Motor neuron (in vitro differentiated cells): Measurements from ENCODE around the gene AADACL4. TPM values are rescaled to one million over a fixed set of nuclear protein-coding genes. Genes with fewer than 3 reads are reported as not detected.

Experiments used
- ATAC-seq, 8 experiments: fragments of 200-7000 bp; cut with Tn5 transposase; replicated peaks in 6 of 8; 2 replicates each; pipeline ENCODE4 v1.8.0; 2021; ENCODE audit warnings: mild to moderate bottlenecking in 8 of 8, moderate library complexity in 8 of 8
- H3K27ac ChIP-seq, 2 donors: fragments of 250-450 bp; sonication (Bioruptor Pico); 2 replicates each; pipeline ENCODE4 v1.9.0; 2021; ENCODE audit warnings: antibody characterized with exemption in 2 of 2, mild to moderate bottlenecking in 2 of 2, moderate library complexity in 1 of 2
- H3K4me1 ChIP-seq, 2 donors: fragments of 250-450 bp; sonication (Bioruptor Pico); replicated peaks in 1 of 2; 2 replicates each; pipeline ENCODE4 v1.6.1; 2021; ENCODE audit warnings: antibody characterized with exemption in 2 of 2, mild to moderate bottlenecking in 2 of 2, moderate library complexity in 1 of 2
- H3K4me3 ChIP-seq, 5 donors: fragments of 250-450 bp; sonication (Bioruptor Pico); 2 replicates each; pipeline ENCODE4 v1.9.0; 2021; ENCODE audit warnings: antibody characterized with exemption in 5 of 5, mild to moderate bottlenecking in 5 of 5, moderate library complexity in 4 of 5
- WGBS, 10 experiments: fragments of 450-650 bp; shearing (Covaris generic); methylation state at CpG; one replicate each; pipeline ENCODE4 v1.0.0; 2022; 5-methylcytosine and 5-hydroxymethylcytosine counted together
- in situ Hi-C, 9 experiments: fragments of 400-800 bp; cut with MboI; loops; one replicate each; pipeline ENCODE4 v1.15.0; 2021; ENCODE audit warnings: low sequenced_read_pairs in 9 of 9, low pct_unique_long_range_greater_than_20kb in 2 of 9; ENCODE audit not compliant: unreplicated experiment in 9 of 9
- total RNA-seq, 8 experiments: library from RNA; unstranded; fragments of 300-600 nt; gene quantifications; 2 replicates each; pipeline versions ENCODE4 v1.2.3 to v1.2.4, GENCODE V29; 2022

Gene AADACL4
- total RNA-seq, 8 experiments from 2014 or later: 0.21 to 0.49 (median 0.31) TPM; not detected in 4

DNA sequence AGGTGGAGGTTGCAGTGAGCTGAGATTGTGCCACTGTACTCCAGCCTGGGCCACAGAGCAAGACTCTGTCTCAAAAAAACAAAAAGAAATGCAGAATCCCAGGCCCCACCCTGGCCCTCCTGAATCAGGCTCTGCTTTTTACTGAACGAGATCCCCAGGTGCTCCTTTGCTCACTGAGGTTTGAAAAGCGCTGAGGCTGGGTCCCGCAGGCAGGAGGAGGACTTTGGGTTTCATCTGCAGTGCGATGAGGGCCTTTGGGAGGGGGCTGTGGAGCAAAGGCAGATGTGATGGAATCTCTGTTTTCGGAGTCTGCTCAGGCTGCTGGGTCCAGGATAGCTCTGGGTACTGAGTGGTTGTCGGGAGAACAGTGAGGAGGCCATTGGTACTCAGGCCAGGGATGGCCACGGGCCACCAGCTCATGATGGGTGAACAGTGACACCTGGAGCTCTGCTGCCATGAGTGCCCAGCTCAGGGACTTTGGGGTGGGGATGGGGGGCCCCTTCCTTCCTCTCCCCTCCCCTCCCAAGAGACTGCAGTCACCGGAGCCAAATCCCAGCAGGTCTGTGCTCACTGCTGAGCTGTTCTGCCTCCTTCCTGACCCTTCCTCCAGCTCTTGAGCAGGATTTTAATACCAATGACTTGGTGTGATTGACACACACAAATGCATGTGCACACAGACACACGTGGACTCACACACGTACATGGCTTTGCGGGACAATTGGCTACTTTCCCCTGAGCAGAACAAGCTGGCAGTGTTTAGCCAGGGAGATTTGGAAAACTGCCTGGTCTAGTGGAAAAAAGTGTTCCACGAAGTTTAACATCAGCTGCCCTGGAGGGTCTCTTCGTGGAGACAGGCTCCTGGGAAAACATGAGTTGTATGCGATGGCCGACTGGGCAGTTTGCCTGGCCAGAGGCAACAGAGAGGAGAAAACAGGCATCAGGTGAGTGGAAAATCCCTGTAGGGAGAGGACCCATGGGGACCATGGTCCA is 22.2 kb upstream of the AADACL4 start:
- peaks cover 11 to 12% of the 10 kb centered on the region in 2 donors for H3K4me1 ChIP-seq
- H3K27ac ChIP-seq: no peak overlapping the region
- ATAC-seq: no peak
- in situ Hi-C loops: loop anchor here in 2 of 9 experiments (25.0 kb wide), 1 partner anchor 309 kb away; no protein-coding TSS in a partner anchor
- WGBS, 10 experiments: 49 to 100% (median 80%) methylated on average over 2 to 13 of the region's 15 CpGs; no CpG with 5 or more reads in 2 of the 10 experiments
- no peak overlapping the region for H3K4me3 ChIP-seq

DNA sequence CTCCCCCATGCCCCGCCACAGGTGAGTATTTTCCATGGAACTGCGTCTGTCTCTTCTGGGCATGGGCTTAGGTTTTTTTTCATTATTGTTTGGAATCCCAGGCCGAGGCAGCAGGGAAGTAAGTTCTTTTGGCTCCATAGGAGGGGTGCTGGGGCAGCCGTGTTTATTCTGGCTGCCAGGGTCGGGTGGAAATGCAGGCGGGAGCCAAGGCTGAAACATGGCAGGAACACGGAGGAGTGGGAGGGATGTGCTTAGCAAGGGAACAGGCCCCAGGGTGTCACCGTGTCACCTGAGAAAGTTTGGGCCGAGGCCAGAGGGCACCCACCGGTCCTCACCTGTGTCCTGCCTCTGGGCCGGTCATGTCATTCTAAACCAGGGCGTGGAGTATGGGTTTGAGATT is 21.4 kb upstream of the AADACL4 start:
- in situ Hi-C loops: loop anchor here in 2 of 9 experiments (25.0 kb wide), 1 partner anchor 310 kb away; no protein-coding TSS in a partner anchor
- H3K27ac ChIP-seq: no peak overlapping the region
- no peak overlapping the region for H3K4me3 ChIP-seq
- ATAC-seq: no peak
- 50 to 94% (median 90%) methylated on average over 2 to 12 of the region's 12 CpGs; no CpG with 5 or more reads in 4 of the 10 experiments for WGBS, 10 experiments
- H3K4me1 ChIP-seq: peaks cover 11 to 12% of the 10 kb centered on the region in 2 donors

DNA sequence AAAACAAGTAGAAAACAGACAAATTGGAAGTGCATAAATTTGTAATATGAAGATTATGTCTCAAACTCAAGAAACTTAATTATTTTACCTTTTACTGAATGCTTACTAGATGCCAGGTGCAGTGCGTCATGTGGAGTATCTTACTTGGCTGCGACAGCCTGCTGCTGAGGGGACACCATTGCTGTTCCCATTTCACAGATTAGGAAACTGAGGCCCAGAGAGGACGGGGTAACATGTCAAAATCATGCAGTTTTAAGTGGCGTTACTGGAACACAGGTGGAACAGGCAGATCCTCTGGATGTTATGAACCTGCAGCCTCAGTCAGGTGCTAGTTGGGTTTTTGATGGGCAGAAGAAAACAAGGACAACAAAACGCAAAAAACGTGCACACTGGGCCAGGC is 18.6 kb upstream of the AADACL4 start:
- no peak for ATAC-seq
- H3K27ac ChIP-seq: no peak overlapping the region
- in situ Hi-C loops: loop anchor here in 3 of 9 experiments (25.0 kb wide), 2 partner anchors 313 to 338 kb away; no protein-coding TSS in a partner anchor
- 47 to 98% (median 79%) methylated on average over 2 to 6 of the region's 6 CpGs; no CpG with 5 or more reads in 1 of the 10 experiments for WGBS, 10 experiments
- H3K4me3 ChIP-seq: no peak overlapping the region
- peaks cover 3 to 9% of the 10 kb centered on the region in 2 donors for H3K4me1 ChIP-seq

DNA sequence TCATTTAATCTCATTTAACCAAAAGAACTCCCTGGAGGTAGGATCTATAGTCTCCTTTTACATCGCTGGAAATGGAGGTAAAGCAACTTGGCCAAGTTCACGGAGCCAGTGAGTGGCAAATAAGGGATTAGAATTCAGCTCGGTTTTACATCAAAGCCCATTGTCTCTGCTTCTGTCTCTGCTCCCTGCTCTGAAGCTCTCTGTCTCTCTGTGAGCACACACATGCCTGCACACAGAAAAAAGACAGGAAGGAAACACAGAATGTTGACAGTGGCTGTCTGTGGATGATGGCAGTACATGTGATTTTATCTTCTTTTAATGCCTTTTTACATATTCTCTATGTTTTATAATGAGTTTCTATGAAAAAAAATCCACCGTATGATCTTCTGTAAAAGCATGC is 17.0 kb upstream of the AADACL4 start:
- 25 to 88% (median 46%) methylated on average over 1 to 4 of the region's 4 CpGs; no CpG with 5 or more reads in 1 of the 10 experiments for WGBS, 10 experiments
- no peak overlapping the region for H3K27ac ChIP-seq
- ATAC-seq: no peak
- peaks cover 1 to 2% of the 10 kb centered on the region in 2 donors for H3K4me1 ChIP-seq
- in situ Hi-C loops: loop anchor here in 3 of 9 experiments (25.0 kb wide), 2 partner anchors 315 to 340 kb away; no protein-coding TSS in a partner anchor
- H3K4me3 ChIP-seq: no peak overlapping the region

DNA sequence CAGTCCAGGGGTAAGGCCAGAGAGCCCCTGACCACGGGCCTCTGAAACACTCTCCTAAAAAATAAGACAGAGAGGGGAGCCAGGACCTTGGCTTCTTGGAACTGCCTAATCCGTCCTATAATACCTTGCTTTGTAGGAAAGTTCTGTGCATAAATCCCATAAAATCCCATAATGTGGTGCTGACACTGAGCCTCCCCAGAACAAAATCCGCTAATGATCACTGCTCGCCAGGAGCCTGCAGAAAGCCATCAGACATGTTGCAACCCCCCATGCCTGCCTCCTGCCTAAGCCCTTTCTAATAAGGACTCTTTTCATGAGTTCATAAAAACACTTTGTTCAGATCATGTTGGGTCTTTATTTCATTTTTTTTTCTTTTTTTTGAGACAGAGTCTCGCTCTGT is 16.6 kb upstream of the AADACL4 start:
- H3K27ac ChIP-seq: no peak overlapping the region
- 33 to 100% (median 87%) methylated on average over 1 to 5 of the region's 5 CpGs; no CpG with 5 or more reads in 4 of the 10 experiments for WGBS, 10 experiments
- ATAC-seq: no peak
- no peak overlapping the region for H3K4me3 ChIP-seq
- no peaks in the 10 kb centered on the region for H3K4me1 ChIP-seq
- in situ Hi-C loops: loop anchor here in 3 of 9 experiments (25.0 kb wide), 2 partner anchors 315 to 340 kb away; no protein-coding TSS in a partner anchor

DNA sequence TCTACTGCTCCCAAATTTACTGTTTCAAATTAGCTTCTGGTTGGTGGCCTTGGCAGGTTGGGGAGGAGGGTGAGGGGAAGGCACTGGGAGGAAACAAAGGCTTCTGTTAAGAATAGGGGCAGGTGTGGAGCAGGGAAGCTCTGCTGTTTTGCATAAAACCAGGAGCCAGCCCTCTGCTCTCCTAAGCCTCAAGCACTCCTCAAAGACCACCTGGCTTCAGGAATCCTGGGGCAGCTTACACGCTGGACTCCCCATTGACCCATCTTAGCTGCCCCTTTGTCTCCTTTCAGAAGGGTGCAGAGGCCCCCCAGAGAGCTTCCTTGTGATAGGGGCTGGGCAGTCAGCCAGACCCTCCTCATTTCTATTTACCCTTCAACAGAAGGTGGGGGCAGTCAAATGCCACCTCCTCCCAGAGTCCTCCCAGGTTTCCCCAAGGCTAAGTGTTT is 14.4 kb upstream of the AADACL4 start:
- Histone ChIP-seq H3K4me1 (no peaks in the 10 kb centered on the region), H3K27ac (no peak overlapping the region), H3K4me3 (no peak overlapping the region)
- in situ Hi-C loops: loop anchor here in 3 of 9 experiments (25.0 kb wide), 2 partner anchors 317 to 342 kb away; no protein-coding TSS in a partner anchor
- WGBS, 10 experiments: 29 to 80% (median 60%) methylated on average over 1 of the region's 1 CpG; no CpG with 5 or more reads in 4 of the 10 experiments
- ATAC-seq: no peak

DNA sequence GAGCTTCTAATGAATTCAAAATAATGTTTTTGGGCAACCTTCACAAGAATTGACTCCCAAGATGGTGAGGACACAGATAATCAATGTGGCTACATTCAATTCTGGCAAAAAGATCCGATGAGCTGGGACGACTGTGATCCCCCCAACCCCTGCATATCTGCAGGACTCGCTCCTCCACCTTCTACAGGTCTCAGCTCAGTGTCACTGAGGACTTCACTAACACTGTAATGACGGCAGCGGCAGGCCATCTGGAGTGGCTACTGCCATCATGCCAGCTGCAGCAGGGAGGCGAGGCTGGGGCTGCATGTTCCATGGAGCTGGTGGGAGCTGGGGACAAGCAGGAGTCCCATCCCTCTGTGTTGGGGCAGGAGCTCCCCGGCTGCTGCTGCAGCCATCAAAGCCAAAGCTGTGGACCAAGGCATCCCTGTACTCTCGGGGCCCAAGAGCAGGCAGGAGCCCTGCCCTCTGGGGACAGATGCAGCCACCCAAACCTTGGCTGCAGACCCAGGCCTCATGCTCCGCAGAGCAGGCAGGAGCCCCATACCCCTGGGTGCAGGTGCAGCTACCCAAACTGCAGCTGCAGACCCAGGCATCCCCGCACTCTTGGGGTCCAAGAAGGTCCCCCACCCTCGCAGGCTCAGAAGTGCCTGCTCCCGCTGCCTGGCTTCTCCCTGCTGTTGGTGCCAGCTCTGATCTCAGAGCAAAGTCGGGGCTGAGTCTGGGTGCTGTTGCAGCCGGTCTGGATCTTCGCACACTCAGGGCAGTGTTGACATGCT is 13.7 kb upstream of the AADACL4 start:
- peak in 1 of 8 experiments; percentile 12 for ATAC-seq
- H3K27ac ChIP-seq: no peak overlapping the region
- in situ Hi-C loops: loop anchor here in 3 of 9 experiments (25.0 kb wide), 2 partner anchors 318 to 343 kb away; no protein-coding TSS in a partner anchor
- H3K4me1 ChIP-seq: no peaks in the 10 kb centered on the region
- WGBS, 10 experiments: 10 to 95% (median 67%) methylated on average over 1 to 5 of the region's 15 CpGs; no CpG with 5 or more reads in 3 of the 10 experiments
- no peak overlapping the region for H3K4me3 ChIP-seq

DNA sequence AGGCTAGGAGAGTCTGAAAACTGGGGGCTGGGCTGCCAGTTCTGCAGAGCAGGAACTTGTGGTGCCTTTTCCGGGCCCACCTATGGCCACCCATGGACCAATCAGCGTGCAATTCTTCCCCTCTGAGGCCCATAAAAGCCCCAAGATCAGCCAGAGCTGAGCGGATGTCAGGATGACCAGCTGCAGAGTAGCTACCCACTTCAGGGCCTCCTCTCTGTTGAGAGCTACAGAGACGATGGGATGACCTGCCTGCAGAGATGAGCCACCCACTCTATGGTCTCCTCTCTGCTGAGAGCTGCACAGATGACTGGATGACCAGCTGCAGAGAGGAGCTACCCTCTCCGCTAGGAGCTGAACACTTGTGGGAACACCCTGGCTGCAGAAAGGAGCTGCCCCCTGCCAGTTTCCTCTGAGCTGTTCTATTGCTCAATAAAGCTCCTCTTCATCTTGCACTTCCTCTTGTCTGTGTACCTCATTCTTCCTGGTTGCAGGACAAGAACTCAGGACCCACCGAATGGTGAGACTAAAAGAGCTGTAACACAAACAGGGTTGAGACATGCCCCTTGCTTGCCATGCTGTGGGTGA is 12.8 kb upstream of the AADACL4 start:
- in situ Hi-C loops: loop anchor here in 3 of 9 experiments (25.0 kb wide), 2 partner anchors 319 to 344 kb away; no protein-coding TSS in a partner anchor
- no peak overlapping the region for H3K4me3 ChIP-seq
- no peaks in the 10 kb centered on the region for H3K4me1 ChIP-seq
- H3K27ac ChIP-seq: no peak overlapping the region
- 17 to 100% (median 73%) methylated on average over 1 to 6 of the region's 6 CpGs; no CpG with 5 or more reads in 2 of the 10 experiments for WGBS, 10 experiments
- peak in 3 of 8 experiments; percentile 25 to 47 (median 37) for ATAC-seq

DNA sequence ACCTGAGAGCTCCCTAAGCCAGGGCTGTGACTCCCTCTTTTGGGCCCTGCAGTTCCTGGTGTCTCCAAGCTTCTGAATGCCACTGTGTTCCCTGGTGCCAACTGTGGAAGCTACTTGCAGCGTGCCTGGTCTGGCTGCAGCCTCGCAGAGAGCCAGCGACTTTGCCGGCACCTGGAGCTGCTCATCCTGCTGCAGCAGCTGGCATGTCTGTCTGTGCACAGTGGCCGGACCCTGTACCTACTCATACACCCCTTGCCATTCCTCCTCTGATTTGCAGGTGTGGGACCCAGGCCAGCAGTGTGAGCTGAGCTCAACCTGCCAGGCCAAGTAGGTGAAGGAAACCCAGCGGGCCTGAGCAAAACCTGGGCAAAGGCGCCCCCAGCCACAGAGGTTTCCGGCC is 12.3 kb upstream of the AADACL4 start:
- no peak for ATAC-seq
- no peak overlapping the region for H3K4me3 ChIP-seq
- in situ Hi-C loops: loop anchor here in 3 of 9 experiments (25.0 kb wide), 2 partner anchors 319 to 344 kb away; no protein-coding TSS in a partner anchor
- no peak overlapping the region for H3K27ac ChIP-seq
- WGBS, 10 experiments: 20 to 100% (median 89%) methylated on average over 1 to 7 of the region's 8 CpGs; no CpG with 5 or more reads in 5 of the 10 experiments
- no peaks in the 10 kb centered on the region for H3K4me1 ChIP-seq

DNA sequence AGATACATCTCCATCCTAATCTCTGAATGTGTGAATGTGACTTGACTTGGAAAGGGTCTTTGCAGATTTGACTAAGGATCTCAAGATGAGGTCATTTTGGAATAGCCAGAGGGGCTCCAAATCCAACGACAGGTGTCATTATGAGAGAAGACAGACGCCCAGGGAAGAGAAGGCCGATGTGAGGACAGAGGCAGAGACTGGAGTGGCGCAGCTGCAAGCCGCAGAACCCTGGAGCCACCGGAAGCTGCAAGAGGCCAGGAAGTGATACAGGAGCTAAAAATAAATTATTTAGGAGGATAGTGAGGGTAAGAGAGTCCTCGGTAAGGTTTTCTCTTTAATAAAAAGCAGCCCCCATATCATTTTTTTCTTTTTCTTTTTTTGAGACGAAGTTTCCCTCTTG is 9.7 kb upstream of the AADACL4 start:
- no peak for ATAC-seq
- H3K4me3 ChIP-seq: no peak overlapping the region
- no peak overlapping the region for H3K27ac ChIP-seq
- in situ Hi-C loops: loop anchor here in 3 of 9 experiments (25.0 kb wide), 2 partner anchors 322 to 347 kb away; no protein-coding TSS in a partner anchor
- H3K4me1 ChIP-seq: no peaks in the 10 kb centered on the region
- WGBS, 10 experiments: 30 to 95% (median 73%) methylated on average over 1 to 8 of the region's 8 CpGs; no CpG with 5 or more reads in 2 of the 10 experiments

DNA sequence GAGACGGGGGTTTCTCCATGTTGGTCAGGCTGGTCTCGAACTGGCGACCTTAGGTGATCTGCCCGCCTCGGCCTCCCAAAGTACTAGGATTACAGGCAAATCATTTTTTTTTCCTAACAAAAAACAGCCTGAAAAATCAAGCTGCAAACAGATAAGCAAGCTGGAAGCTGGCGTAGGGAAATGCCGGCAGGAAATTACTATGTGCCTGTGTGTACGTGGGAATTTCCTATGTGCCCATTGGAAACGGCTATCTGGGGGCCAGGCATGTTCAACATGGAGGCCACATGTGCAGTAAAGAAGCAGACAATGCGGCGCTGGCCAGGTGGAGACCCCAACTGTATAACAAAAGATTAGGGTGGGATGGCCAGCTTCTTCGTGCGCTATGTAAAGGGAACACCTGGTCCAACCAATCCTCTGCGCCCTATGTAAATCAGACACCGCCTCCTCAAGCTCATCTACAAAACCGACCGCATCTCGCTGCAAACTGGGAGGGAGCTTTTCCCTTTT is 9.1 kb upstream of the AADACL4 start:
- no peak overlapping the region for H3K27ac ChIP-seq
- no peaks in the 10 kb centered on the region for H3K4me1 ChIP-seq
- 56 to 98% (median 93%) methylated on average over 1 to 13 of the region's 18 CpGs; no CpG with 5 or more reads in 2 of the 10 experiments for WGBS, 10 experiments
- no peak overlapping the region for H3K4me3 ChIP-seq
- no peak for ATAC-seq
- in situ Hi-C loops: loop anchor here in 3 of 9 experiments (25.0 kb wide), 2 partner anchors 322 to 347 kb away; no protein-coding TSS in a partner anchor
